HG02840 (cell line): Measurements from ENCODE around the gene PKNOX2.

Source experiments
- ATAC-seq: cut with Tn5 transposase; IDR thresholded peaks from one replicate; pipeline ENCODE4 v1.9.1; 2021; ENCODE audit warnings: mild to moderate bottlenecking, moderate library complexity, moderate number of reproducible peaks; ENCODE audit not compliant: unreplicated experiment, low FRiP score

PKNOX2 gene

DNA sequence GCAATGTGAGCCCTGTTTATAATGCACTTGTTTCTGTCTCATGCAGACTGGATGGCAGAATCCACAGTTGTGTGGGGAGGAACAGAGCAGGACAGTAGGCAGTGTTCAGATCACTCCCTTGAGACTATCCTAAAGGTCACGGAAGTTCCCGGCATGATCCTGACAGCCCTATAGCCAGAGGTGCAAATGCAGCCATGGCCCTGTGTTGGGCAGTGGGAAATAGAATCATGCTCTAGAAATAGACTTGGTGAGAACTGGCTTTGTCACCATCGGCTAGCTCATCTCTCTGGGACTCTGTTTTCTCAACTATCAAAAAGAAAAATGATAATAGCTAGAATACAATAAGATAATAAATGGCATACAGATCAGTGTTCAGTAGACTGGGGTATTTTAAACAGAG, 208.4 kb downstream of the PKNOX2 start:
- ATAC-seq: no peak

DNA sequence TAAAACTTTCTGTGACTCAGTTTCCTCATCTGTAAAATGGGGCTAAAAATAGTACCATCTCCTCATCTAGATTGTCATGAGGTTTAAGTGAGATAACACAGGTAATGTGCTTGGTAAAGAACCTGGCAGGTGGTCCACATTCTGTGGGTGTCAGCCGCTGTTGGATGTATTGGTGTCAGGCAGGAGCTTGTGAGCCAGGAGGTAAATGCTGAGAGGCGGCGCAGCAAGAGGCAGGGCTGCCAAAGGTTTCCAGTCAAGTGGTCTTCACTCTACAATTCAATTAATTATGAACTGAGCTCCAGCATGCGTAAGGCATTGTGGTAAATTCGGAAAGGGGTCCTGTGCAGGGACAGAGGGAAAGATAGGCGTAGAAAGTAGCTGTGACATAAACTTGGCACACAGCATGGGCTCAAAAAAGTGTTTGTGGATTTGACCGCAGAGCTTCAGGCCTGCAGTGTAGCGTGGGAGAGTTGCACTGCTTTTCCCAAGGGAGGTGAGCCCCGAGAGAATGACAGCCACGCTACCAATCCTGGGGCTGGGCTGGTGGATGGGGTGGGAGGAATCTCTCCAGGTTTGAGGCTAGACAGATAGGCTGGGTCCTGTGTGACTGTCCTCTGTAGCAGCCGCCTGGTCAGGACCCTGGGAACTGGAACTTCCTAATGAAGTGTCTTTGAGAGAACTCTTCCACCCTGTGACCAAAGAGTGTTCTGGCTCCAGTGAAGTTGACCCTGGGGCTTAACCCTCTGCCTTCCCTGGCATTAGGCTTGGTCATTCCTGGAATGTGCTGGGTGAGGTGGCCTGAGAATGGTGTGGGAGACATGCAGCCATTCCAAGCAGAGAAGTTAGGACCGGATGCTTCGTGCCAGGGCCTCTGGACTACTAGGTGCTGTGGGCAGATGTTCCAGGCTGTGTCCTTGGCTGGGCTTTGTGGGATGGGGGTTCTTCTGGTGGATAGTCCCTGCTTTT, 209.2 kb downstream of the PKNOX2 start:
- ATAC-seq: no peak

DNA sequence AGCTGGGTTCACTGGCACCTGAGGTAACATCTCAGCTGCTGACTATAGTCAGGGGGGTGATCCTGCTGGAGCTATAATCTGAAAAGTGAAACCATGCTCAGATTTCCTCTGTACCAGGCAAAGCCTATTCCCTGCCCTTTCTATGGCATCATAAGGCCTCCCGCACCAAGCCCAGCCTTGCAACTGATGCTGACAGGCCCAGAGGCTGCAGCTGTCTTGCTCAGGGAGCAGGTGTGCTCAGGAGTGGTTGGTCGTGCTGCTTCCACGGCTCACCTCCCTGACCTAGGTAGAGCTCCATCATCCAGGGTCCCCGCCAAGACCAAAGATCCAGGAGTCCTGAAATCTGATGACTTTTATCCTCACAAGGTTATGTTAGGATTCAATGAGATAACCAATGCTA, 209.8 kb downstream of the PKNOX2 start:
- ATAC-seq: no peak

- no peak for ATAC-seq
Observed at GRCh38 chr11:125375146-125375545, 210.6 kb downstream of the PKNOX2 start.

DNA sequence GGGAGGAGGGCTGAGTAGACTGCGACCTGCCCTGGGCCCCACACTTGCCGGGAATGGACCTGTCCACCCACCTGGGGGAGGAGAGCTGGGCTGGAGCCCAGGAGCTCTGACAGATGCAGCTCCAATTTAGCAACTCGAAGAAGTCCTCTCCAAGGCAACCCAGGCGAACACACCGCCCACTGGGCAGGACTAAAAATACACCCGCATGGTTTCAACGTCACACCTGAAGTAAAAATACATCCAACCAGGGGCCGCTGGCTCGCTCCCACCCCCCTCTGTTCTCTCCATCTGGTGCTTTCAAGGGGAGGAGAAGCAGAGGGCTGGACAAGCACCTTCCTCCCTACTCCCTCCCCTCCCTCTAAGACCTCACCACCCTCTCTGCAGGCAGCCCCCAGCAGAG, 211.6 kb downstream of the PKNOX2 start:
- ATAC-seq: no peak

GRCh38 chr11:125376856-125377255, 212.3 kb downstream of the PKNOX2 start:
- ATAC-seq: no peak

GRCh38 chr11:125378083-125378482, 213.5 kb downstream of the PKNOX2 start:
- ATAC-seq: no peak

GRCh38 chr11:125378571-125378970, 214.0 kb downstream of the PKNOX2 start:
- no peak for ATAC-seq

DNA sequence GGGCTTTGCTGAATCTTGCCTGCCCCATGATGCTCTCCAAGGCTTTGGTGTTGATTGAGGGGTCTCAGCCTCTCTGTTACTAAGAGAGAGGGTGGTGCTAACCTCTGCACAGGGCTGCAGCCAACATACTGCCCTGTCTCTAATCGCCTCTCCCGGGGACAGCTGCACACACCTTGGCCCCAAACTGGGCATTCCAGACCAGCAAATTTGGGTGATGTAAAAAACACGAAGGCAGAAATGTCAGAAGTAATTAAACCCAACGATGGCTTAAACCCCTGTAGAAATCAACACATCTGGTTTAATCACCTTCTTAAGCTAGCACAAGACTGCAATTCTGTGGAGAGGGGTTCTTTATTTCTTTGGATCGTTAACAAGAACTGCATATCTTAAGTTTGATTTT, 215.0 kb downstream of the PKNOX2 start:
- ATAC-seq: no peak

DNA sequence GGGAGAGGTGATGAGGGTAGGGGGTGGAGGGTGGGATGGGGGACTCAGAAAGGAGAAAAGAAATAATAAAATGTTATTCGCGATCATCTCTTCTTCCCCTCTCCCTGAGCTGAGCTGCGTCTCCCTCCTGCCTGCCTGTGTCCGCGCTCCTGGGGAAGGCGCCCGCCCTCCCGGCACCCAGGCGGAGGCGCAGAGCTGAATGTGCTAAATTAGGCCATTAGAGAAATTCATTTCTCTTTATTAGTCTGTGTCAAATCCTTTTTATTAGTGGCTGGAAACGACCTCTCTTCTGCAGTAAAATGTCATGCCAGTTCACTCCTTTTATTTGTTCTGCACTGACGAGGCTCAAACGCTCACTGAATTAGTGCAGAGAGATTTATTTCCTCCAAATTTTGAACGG, 215.4 kb downstream of the PKNOX2 start:
- no peak for ATAC-seq

GRCh38 chr11:125380756-125381445, 216.3 kb downstream of the PKNOX2 start:
- ATAC-seq: no peak

- no peak for ATAC-seq
Observed at GRCh38 chr11:125381499-125382044, 217.0 kb downstream of the PKNOX2 start.

- ATAC-seq: no peak
Observed at GRCh38 chr11:125382314-125382791, 217.8 kb downstream of the PKNOX2 start.

- ATAC-seq: no peak
Observed at GRCh38 chr11:125382822-125383221, 218.3 kb downstream of the PKNOX2 start.

GRCh38 chr11:125384825-125385224, 220.3 kb downstream of the PKNOX2 start:
- ATAC-seq: no peak

GRCh38 chr11:125387901-125388300, 223.3 kb downstream of the PKNOX2 start:
- ATAC-seq: no peak

DNA sequence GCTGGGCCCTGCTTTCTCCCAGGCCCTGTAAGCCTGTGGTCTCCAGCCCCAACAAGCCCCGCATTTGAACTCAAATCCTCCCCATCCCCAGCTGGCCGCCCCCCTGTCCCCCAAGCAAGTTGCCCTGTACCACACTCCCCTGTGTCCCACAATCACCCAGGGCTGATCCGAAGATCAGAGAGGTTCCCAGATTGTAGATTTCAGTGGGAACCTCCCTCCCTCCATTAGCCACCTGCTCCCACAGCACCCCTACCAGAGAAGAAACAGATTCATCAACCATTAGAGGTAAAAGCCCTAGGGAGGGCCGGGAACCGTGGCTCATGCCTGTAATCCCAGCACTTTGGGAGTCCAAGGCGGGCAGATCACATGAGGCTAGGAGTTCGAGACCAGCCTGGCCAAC, 224.1 kb downstream of the PKNOX2 start:
- no peak for ATAC-seq

- ATAC-seq: no peak
Observed at GRCh38 chr11:125389339-125390166, 225.0 kb downstream of the PKNOX2 start.

- no peak for ATAC-seq
Observed at GRCh38 chr11:125390946-125391345, 226.4 kb downstream of the PKNOX2 start.

DNA sequence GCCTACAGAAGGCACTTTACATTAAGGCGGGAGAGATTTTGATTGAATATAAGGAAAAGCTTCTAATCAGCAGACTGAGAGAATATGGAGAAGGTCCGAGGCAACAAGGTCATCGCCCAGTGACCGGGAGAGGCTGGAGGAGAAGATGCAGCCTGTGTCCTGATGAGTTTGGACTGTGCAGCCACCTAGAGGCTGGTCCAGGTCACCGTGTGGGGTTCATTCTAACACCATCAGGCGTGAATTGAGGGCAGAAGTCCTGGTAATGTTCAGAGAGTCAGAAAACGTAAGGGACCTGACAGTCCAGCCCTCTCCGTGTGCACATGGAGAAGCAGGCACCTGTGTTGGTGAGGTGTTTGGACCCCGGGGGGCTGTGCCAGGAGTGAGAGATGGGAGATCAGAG, 228.8 kb downstream of the PKNOX2 start:
- ATAC-seq: no peak
